Heart right ventricle (tissue), 16 donors: ENCODE results near the gene DDX43. TPM values are rescaled to one million over a fixed set of nuclear protein-coding genes. Genes with fewer than 3 reads are reported as not detected.

Experiments
- ATAC-seq, 8 donors: fragments of 200-7000 bp; cut with Tn5 transposase; one replicate each; pipeline ENCODE4 v1.9.1; 2020; ENCODE audit warnings: mild to moderate bottlenecking in 8 of 8, moderate library complexity in 8 of 8, moderate number of reproducible peaks in 1 of 8
- DNase-seq, 2 donors: peaks; one replicate each; pipeline ENCODE4 v3.0.0-alpha.2; 2020
- H3K27ac ChIP-seq, 10 donors: fragments of 200-600 bp; sonication (generic) in 2 of 10; one replicate each; pipeline versions ENCODE4 v1.5.0 to v1.8.0; 2020 to 2022; ENCODE audit warnings: mild to moderate bottlenecking in 3 of 10
- H3K27me3 ChIP-seq, 7 donors: fragments of 200-600 bp; one replicate each; pipeline ENCODE4 v1.8.0; 2021 to 2022; ENCODE audit warnings: mild to moderate bottlenecking in 2 of 7
- H3K36me3 ChIP-seq, 9 donors: fragments of 200-600 bp; sonication (generic) in 1 of 9; one replicate each; pipeline versions ENCODE4 v1.5.0 to v1.8.0; 2020 to 2022; ENCODE audit warnings: mild to moderate bottlenecking in 2 of 9
- H3K4me1 ChIP-seq, 9 donors: fragments of 200-600 bp; sonication (generic) in 1 of 9; one replicate each; pipeline versions ENCODE4 v1.5.0 to v1.8.0; 2020 to 2022; ENCODE audit warnings: mild to moderate bottlenecking in 4 of 9
- H3K4me3 ChIP-seq, 10 donors: fragments of 200-600 bp; sonication (generic) in 2 of 10; one replicate each; pipeline versions ENCODE4 v1.5.0 to v1.8.0; 2020 to 2022; ENCODE audit warnings: mild to moderate bottlenecking in 7 of 10, moderate library complexity in 2 of 10
- H3K9me3 ChIP-seq, 11 donors: fragments of 200-600 bp in 10 of 11; sonication (generic) in 2 of 11; one replicate each; pipeline versions ENCODE4 v1.5.0 to v1.8.0; 2013 to 2022; ENCODE audit warnings: mild to moderate bottlenecking in 2 of 11, control low read depth in 1 of 11, moderate library complexity in 1 of 11
- CTCF ChIP-seq, 9 donors: fragments of 200-600 bp; sonication (generic) in 2 of 9; IDR thresholded peaks; one replicate each; pipeline versions ENCODE4 v1.5.0 to v1.8.0; 2021 to 2022; ENCODE audit warnings: antibody characterized with exemption in 9 of 9, mild to moderate bottlenecking in 5 of 9, moderate library complexity in 1 of 9
- WGBS, 2 donors: extraction: QIAGEN DNeasy Blood & Tissue Kit; methylation state at CpG; one replicate each; pipeline ENCODE4 v1.1.7; 2013; ENCODE audit warnings: inconsistent platforms in 1 of 2; 5-methylcytosine and 5-hydroxymethylcytosine counted together
- intact Hi-C, 10 donors: fragments of 100-400 bp; cut with DNase I; formaldehyde crosslinking; loops; one replicate each; pipeline versions ENCODE4 v1.11.1 to v1.14.2; 2022
- polyA plus RNA-seq, 2 donors: library from polyadenylated mRNA; stranded (reverse); fragments of 200-250 nt; gene quantifications; one replicate each; pipeline ENCODE4 v1.2.3, GENCODE V29; 2013
- total RNA-seq, 10 donors: library from RNA; stranded (reverse); fragmentation: NEBNext Ultra II Directional in 3 of 10; extraction: Animal tissue kit (Norgen Biotek cat#: 25700) in 3 of 10; gene quantifications; one replicate each; pipeline versions ENCODE4 v1.2.1 to v1.2.4, GENCODE V29; 2021 to 2023
- donor health status: Arrhythmogenic right ventricular cardiomyopathy.
- donor health status: ischemic (EF 13 %, LVEDD 7.1; RV severe dilation, severe dysfunction).
- donor health status: healthy with polysubstance abuse.
- donor health status: DM: no; HTN: yes; CAD: no.
- donor health status: DM: no; HTN: no; CAD: no.
- donor health status: ischemic (EF 25% LVEDD 6.9; RV normal size, moderate dysfunction).
- donor health status: ischemic (EF 25% LVEDD 5.7; RV mildly dilated, moderate dysfunction).
- donor health status: healthy.
- donor health status: DM: yes; HTN: yes; CAD: no.
- donor health status: Ischemic cardiomyopathy.
- donor health status: ischemic (EF 35%, LVEDD 5.7; RV mildly dilated, moderate dysfunction).
- donor health status: nonischemic (EF 11% LVEDD 7.7; RV severe dilation, severe dysfunction).
- donor health status: DM: yes; HTN: yes; CAD: no.
- donor health status: PGD.
- donor health status: ischemic (EF 29% LVEDD 5.4; RV normal size, mild dysfunction).
- donor health status: nonischemic (EF 23%, LVEDD 6.1; RV moderate dilation, normal function).

Gene DDX43
- total and polyA plus RNA-seq, 12 donors, result 0.09 to 0.78 (median 0.26) TPM; not detected in 1

GRCh38 chr6:73460056-73460455 lies 65.4 kb downstream of the DDX43 start:
- no peaks in the 10 kb centered on the region for H3K27me3 ChIP-seq
- TF ChIP-seq CTCF (IDR thresholded peaks at IDR 0.05), result no peak
- no peaks in the 10 kb centered on the region for H3K9me3 ChIP-seq
- 65 to 67% methylated on average over 5 of the region's 5 CpGs for WGBS, 2 donors
- no peak overlapping the region for H3K27ac ChIP-seq
- no peak overlapping the region for H3K4me3 ChIP-seq
- H3K4me1 ChIP-seq, result peaks cover 0 to 52% (median 21%) of the 10 kb centered on the region in 9 donors
- H3K36me3 ChIP-seq, result peaks cover 0 to 13% (median 0%) of the 10 kb centered on the region in 9 donors
- ATAC-seq (no peak), DNase-seq (no peak)
- intact Hi-C loops, result no loop called here

- peak; percentile 96 to 99 (median 98) for ATAC-seq
- no peaks in the 10 kb centered on the region for H3K9me3 ChIP-seq
Measured at GRCh38 chr6:73461537-73462350, 67.1 kb downstream of the DDX43 start, which contains the start of gene MTO1. Gene MTO1, plus strand, starts transcription at chr6:73461737. Its CDS starts 118 bp downstream, at chr6:73461855.

More at GRCh38 chr6:73461537-73462350, 67.1 kb downstream of the DDX43 start, which contains the start of gene MTO1:
- Histone ChIP-seq H3K36me3 (peaks cover 0 to 24% (median 11%) of the 10 kb centered on the region in 9 donors), H3K27me3 (no peaks in the 10 kb centered on the region), H3K27ac (peak within 1 kb of the TSS; percentile 70 to 98 (median 94)), H3K4me1 (peaks cover 0 to 37% (median 21%) of the 10 kb centered on the region in 9 donors), H3K4me3 (peak within 1 kb of the TSS; percentile 76 to 98 (median 88))
- peak; percentile 86 to 88 for DNase-seq
- 0% methylated on average over 55 of the region's 55 CpGs for WGBS, 2 donors
- TF ChIP-seq CTCF (IDR thresholded peaks at IDR 0.05), result no peak
- intact Hi-C loops, result no loop called here

Other genes with a start within 250 kb of the DDX43 start
- not detected for gene KHDC1L, start 169.3 kb upstream of the DDX43 start, total RNA-seq
- gene KHDC1L, start 169.3 kb upstream of the DDX43 start, polyA plus RNA-seq, result not detected
- 1 to 10 TPM in 7 of 10 donors, under 1 TPM in 3; 0.57 to 2.8 (median 1.2) TPM for gene KHDC1, start 131.6 kb upstream of the DDX43 start, total RNA-seq
- 1 to 10 TPM in 1 of 2 donors, under 1 TPM in 1; 0.51 to 1.8 TPM for gene KHDC1, start 131.6 kb upstream of the DDX43 start, polyA plus RNA-seq
- not detected for gene DPPA5, start 40.6 kb upstream of the DDX43 start, total RNA-seq
- gene DPPA5, start 40.6 kb upstream of the DDX43 start, polyA plus RNA-seq, result not detected
- not detected for gene KHDC3L, start 32.2 kb upstream of the DDX43 start, total RNA-seq
- gene KHDC3L, start 32.2 kb upstream of the DDX43 start, polyA plus RNA-seq, result not detected
- gene OOEP, start 24.9 kb upstream of the DDX43 start, total RNA-seq, result not detected
- gene OOEP, start 24.9 kb upstream of the DDX43 start, polyA plus RNA-seq, result under 1 TPM in 1 of 2 donors, not detected in 1; 0.03 TPM
- 1 to 10 TPM in 7 of 10 donors, under 1 TPM in 3; 0.62 to 4.1 (median 1.1) TPM for gene CGAS, start 57.5 kb downstream of the DDX43 start, total RNA-seq
- 1 to 10 TPM in 1 of 2 donors, under 1 TPM in 1; 0.46 to 1.0 TPM for gene CGAS, start 57.5 kb downstream of the DDX43 start, polyA plus RNA-seq
- 10 to 100 TPM; 22.0 to 34.2 (median 28.2) TPM for gene MTO1, start 66.9 kb downstream of the DDX43 start, total RNA-seq
- 10 to 100 TPM; 14.4 to 15.7 TPM for gene MTO1, start 66.9 kb downstream of the DDX43 start, polyA plus RNA-seq
- 1,000 to 10,000 TPM in 9 of 10 donors, 100 to 1,000 TPM in 1; 988 to 2,538 (median 1,481) TPM for gene EEF1A1, start 126.2 kb downstream of the DDX43 start, total RNA-seq
- 1,000 to 10,000 TPM; 1,651 to 3,224 TPM for gene EEF1A1, start 126.2 kb downstream of the DDX43 start, polyA plus RNA-seq